SHP77 (cell line): ENCODE measurements around the gene COA8.
"Not testable (repeated sequence)": the region's sequence is repeated elsewhere in the genome, so short reads cannot be mapped to it uniquely, and the experiment has no call there.

ENCODE experiments used
- DNase-seq, 2 experiments: peaks; one replicate each; lab custom pipeline; 2025; lab: John Stamatoyannopoulos, UW

Gene COA8

DNA sequence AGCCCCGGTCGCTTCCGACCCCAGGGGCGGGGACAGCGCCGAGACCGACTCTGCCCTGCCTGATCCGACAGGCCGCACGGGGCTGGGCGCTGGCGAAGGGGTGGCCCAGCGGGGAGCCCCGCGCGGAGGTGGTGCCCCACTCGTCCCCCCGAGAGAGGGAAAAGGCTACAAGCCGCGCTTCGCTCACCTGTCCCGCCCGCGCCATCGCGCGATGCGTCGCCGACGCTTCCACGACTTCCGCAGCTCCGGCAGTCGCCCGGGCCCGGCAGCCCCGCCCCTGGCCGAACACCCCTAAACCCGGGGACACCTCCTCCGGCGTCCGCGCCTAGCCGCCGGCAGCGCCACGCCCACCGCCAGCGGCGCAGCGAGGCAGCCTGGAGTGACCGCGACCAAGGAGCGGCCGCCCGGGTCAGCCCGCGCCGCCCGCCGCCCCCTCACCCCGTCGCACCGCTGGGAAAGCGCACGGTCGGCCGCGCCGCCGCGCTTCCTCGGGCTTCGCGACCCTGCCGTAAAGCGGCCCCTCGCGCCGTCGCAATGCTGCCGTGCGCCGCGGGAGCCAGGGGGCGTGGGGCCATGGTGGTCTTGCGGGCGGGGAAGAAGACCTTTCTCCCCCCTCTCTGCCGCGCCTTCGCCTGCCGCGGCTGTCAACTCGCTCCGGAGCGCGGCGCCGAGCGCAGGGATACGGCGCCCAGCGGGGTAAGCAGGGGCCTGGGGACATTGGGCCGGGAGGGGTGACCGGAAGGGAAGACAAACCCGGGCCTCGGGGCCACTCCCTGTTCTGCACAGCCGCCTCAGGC, at the start of gene COA8, which contains the start of gene BAG5:
Gene COA8, plus strand, starts transcription at position 532 of the 797 bp plus-strand sequence. Its CDS starts 42 bp downstream, at position 574.
Gene BAG5, minus strand, starts transcription at position 229 of the 797 bp plus-strand sequence. CDS start 1,493 bp downstream, outside the sequence.
- DNase-seq, result peak; percentile 56 to 89

GRCh38 chr14:103514596-103515421, 48.0 kb upstream of the COA8 start:
- no peak for DNase-seq

GRCh38 chr14:103516426-103517173, 46.2 kb upstream of the COA8 start:
- DNase-seq, result no peak

GRCh38 chr14:103517174-103517566, 45.6 kb upstream of the COA8 start:
- no peak for DNase-seq

DNA sequence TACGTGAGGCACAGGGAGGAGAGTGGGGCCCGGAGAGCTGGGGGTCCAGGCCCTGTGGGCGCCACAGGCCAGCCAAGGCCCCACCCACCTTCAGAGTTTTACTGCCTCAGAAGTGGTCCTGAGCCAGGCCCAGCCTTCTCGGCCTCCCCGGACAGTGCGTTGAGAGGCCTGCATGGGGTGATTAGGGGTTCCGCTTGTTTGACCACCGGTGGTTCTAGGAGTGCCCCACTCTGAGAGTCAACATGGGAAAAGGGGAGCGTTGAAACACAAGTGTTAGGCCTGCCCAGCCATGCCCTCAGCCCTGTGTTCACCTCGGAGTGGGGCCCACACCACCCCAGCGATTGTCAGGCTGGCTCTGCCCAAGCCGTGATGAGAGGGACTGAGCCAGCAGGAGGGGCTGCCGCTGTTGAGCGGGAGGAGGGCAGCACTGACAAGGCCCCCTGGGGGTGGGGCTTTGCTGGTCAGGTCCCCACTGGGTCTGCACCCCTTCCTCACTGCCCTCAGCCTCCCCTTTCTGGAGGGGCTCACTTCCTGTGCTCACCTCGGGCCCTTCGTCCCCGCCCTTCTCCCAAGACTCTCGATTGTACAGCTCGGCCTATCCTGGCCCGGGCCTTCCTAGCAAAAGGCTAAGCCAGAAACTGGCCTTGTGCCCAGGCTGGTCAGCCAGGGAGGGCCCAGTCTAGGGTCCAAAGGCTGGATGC, 44.9 kb upstream of the COA8 start:
- DNase-seq, result no peak

DNA sequence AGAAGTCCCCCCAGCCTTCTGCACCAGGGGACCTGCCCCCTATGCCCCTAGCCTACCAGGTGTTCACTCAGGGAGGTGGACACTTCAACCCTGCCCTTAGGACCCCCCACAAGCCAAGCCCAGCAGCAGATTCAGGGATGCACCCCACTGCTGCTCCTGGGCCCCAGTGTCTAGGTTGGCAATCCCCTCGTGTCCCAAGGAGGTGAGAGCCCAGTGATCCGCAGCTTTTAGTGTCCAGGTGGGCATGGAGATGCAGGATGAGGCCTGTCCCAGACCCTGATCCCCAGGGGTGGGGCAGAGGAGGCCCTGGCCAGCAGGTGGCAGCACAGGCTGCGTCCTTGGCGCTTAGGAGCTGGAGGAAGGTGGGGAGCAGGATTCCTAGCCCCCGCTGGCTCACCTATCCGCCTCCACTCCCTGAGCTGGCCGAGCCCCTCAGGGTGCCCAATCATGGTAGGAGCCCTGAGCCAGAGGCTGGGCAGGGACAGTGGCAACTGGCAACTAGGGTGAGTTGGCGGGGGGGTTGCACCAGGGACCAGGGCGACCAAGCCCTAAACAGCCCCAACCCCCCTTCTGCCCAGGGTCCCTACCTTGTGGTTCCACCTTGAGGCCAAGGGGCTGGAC, 44.2 kb upstream of the COA8 start:
- DNase-seq, result peak in 1 of 2 experiments; percentile 36

GRCh38 chr14:103519043-103519836, 43.5 kb upstream of the COA8 start:
- DNase-seq, result no peak

DNA sequence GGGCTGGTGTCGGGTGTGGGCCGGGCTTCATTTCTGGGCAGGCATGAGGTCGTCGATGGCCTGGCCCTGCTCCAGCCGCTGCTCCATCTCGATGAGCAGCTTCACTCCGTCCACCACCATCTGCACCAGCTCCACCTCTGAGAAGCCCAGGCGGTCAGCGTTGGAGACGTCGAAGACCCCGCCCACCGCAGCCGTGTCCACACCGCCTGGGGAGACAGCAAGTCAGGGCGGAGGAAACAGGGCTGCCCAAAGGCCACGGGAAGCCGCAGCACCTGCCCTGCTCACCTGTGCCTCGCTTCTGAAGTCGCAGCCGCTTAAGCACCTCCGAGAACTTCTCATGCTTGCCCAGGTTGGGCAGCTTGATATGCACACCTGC, 42.9 kb upstream of the COA8 start:
- DNase-seq, result no peak

- no peak for DNase-seq
Measured at GRCh38 chr14:103520269-103520656, 42.5 kb upstream of the COA8 start.

DNA sequence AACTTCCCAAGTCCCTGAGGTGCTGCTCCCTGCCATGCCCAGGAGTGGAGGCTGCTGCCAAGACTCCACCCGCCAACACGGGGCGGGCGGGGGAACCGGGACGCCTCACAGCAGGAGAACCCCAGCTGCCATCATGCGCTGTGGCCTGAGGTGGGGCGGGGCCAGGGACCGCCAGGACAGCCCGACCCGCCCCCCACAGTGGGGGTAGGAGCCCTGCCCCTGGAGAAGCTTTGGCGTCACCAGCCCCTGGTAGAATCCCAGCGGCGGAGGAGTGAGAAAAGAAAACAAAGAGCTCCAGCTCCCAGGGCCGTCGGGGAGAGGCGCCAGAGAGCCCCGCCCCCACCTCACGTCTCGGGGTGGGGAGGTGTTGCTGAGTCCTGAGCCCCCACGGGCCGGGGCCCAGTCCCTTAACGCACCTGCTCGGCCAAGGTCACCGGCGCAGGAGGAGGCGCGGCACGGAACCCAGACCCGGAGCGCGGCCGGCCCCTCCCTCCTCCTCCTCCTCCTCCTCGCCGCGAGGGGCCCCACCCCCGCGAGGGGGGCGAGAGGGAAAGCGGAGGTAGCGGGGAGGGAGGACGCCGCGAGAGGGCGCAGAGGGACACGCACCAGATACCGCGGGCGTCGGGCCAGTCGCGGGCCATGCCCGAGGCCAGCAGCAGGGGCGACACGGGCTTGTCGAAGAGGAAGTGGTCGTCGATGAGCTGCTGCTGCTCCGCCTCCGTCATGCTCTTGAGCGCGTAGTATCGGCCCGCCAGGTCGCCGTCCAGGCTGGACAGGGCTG, 41.9 kb upstream of the COA8 start:
- peak; percentile 48 to 76 for DNase-seq

DNA sequence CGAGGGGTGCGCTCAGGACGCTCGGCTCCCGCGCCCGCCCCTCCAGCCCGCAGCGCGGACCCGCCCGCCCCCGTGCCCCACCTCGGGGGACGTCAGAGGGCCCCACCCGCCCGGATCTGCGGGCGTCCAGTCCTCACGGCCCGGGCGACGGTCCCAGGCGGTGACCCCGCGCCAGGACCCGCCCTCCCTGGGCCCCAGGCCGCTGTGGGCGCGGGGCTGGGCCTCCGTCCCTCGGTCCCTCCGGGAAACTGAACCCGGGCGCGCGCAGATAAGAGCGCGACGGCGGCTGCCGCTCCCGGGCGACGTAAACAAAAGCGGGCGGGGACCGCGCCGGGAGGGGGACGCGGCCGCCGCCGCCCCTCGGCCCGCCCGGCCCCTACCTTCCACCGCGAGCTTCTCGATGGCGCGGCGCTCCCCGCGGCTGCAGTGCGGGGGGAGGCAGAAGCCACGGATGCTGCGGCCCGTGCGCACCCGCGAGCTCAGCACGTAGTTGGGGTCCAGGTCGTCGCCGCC, 41.3 kb upstream of the COA8 start:
- DNase-seq, result no peak

DNA sequence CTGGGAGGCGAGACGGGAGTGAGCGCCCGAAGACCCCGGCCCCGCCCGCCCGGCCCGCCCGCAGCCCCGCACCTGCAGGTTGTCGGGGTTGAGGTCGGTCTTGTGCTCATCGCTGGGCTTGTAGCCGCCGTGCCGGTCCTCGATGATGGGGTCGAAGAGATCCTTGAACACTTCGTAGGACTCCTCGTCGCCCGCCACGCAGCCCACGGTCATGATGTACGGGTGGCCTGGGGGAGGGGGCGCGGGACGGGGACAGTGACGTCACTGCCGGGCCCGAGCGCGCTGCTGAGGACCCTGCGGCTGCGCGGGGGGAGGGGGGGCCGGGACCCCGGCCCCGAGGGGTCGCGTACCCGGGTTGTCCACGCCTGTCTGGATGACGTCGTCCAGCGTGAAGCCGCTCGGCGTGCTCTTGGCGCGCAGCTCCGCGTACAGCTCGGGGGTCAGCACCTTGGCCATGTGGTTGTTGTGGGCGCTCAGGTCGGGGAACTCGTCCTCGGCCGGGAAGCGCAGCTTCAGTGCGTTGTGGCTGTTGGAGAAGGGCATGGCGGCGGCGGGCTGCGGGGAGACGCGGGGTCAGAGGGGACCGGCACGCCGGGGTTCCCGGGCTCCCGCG, 40.7 kb upstream of the COA8 start:
- DNase-seq, result no peak

DNA sequence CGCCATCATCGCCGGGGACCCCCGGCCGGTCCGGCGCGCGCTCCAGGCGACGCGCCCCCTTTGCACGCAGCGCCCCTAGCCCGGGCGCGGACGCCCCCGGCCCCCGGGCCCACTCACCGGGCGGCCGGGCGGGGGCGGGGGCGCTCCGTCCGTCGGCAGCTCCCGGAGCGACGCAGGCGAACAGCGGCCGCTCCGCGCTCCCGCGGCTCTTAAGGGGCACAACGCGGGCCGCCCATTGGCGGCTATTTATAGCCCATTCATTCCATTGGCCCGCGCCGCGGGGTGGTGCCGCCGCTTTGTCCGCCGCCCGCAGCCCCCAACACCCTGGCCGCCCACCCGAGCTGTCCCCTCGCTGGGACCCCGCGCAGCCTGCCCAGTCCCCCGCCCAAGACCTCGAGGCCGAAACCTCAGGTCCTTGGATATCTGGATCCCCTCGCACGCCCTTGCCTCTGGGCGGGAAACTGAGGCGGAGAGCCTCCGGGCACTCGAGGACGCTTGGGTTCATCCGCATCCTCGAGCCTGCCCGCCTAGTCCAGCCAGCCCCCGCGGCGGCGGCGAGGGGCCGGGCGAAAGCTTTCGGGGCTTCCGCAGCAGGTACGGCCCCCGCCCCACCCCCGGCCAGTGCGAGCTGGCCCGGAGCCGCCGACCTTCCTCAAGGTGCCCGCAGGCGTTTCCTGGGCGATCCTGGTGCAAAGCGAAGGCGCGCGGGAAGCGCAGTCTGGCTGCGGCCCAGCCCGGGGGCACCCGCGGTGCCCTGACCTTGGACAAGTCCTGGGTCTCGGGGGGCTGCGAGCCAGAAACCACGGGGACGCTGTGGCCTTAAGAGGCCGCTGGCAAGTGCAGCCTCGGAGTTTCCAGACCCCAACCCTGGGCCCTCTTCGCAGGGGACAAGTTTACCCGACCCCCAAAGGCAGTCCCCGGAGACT, 39.8 kb upstream of the COA8 start, which contains the start of gene CKB:
Gene CKB, minus strand, starts transcription at position 182 of the 926 bp plus-strand sequence. CDS start 337 bp downstream, outside the sequence.
- DNase-seq, result peak; percentile 59 to 82

DNA sequence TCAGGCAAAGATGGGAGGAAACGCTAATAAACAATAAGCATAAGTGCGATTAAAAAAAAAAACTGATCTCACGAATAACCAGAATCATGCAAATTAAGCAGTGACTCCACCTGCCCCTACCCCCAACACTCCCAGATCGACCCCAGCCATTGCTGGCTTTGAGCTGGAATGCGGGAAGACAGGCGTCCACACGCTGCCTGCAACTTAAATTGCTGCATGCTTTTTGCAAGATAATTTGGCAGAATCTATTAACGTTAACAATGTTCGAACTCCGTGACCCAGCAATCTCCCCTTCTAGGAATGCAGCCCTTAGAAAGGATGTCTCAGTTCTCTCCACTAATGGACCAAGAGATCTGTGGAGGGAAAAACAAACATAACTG, 39.2 kb upstream of the COA8 start:
- no peak for DNase-seq

DNA sequence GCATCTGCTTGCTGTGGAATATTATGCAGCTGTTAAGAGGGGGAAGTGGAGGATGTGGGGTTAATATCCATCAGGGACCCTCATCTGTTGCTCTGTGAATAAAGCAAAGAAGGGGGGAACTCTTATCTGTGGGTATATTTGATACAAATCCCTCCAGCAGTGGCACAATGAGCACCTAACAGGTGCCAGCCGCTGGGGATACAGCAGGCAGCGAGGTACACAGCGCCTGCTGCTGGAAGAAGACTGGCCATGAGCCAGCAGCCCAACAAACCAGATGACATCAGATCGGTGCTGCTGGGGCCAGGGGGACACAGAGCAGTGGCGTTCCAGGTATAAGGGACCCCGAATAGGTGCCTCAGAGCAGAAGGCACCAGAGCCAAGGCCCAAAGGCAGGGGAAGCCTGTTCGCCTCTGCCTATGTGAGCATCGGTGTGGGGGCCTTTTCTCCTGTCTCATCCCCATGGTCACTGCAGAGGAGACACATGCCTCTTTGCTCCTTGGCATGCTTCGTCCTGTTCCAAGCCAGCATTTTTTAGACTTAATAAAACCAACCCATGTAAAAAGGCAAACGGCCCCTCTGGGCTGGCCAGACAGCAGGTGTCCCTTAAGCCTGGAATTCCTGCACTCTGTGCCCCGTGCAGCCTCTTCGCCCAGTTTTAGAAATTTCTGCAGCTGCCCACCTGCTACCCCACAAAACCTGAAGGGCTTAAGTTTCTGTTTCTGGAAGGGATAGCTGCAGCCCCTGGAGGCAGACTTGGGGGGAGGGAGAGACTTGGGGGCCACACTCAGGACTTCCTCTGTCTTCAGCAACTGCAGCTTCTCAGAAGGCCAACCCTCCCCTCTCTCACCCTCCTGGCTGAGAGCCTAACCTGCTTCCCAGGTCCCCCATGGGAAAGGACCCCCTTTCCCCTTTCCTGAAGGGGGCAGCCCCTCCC, 38.5 kb upstream of the COA8 start:
- DNase-seq, result peak in 1 of 2 experiments; percentile 41

GRCh38 chr14:103525430-103526246, 37.1 kb upstream of the COA8 start:
- DNase-seq, result not testable (repeated sequence)
